Measurements from ENCODE around the gene NRG3. TPM values are rescaled to one million over a fixed set of nuclear protein-coding genes. Genes with fewer than 3 reads are reported as not detected.

Gene NRG3
- total RNA-seq, 1 donor from 2014 or later, result 2.6 TPM

DNA sequence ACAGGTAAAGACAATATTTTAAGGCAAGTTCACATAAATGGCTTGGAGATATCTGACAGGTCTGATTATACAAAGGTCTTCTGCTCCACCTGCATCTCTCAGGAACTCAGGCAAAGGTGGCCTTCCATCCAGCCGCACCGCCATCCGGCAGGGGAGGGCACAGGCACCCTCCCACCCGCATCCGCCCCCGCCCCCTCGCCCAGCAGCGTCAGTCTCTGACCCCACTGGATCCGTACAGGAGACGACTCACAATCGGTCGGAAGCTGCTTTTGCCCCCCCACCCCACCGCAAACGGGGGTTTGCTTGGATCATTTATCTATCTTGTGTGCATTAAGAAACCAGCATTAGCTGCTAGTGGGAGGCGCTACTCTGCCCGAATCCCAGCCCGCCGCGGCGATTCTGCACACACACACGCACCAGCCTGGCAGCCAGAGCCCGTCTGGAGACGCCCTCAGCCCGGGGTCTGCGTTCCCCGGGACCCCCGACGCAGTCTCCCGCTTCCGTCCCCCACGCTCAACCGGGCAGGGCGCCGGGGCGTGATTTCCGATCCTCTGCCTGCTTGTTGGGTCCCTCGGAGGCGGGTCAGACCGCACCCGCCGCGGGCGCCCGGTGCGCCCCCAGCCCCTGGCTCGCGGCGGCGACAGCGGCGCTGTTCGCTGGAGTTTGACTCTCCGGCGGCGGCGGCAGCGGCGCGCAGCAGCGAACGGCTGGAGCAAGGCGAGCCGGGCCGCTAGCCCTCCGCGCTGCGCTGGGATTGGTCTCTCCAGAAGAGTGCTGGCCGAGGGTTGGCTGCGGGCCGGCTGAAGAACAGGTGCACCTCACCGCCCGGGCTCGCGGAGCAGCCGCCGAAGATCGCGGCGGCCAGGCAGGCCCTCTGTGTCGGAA is 820 bp upstream of the NRG3 start:
- H3K27me3 ChIP-seq (ENCODE audit: low read depth), result peaks cover 42% of the 10 kb centered on the region
- H3K27ac ChIP-seq, result no peak overlapping the region
- peak; percentile 91 to 94 for ATAC-seq
- H3K4me3 ChIP-seq, result peak overlapping the region; percentile 52
- H3K36me3 ChIP-seq, result no peaks in the 10 kb centered on the region
- H3K4me1 ChIP-seq, result peaks cover 15% of the 10 kb centered on the region
- intact Hi-C loops (cut with DNase I), result no loop called here
- DNase-seq, result peak; percentile 83
- TF ChIP-seq, protein P1, sequence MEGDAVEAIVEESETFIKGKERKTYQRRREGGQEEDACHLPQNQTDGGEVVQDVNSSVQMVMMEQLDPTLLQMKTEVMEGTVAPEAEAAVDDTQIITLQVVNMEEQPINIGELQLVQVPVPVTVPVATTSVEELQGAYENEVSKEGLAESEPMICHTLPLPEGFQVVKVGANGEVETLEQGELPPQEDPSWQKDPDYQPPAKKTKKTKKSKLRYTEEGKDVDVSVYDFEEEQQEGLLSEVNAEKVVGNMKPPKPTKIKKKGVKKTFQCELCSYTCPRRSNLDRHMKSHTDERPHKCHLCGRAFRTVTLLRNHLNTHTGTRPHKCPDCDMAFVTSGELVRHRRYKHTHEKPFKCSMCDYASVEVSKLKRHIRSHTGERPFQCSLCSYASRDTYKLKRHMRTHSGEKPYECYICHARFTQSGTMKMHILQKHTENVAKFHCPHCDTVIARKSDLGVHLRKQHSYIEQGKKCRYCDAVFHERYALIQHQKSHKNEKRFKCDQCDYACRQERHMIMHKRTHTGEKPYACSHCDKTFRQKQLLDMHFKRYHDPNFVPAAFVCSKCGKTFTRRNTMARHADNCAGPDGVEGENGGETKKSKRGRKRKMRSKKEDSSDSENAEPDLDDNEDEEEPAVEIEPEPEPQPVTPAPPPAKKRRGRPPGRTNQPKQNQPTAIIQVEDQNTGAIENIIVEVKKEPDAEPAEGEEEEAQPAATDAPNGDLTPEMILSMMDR (IDR thresholded peaks at IDR 0.05), result no peak
- H3K9me3 ChIP-seq, result no peaks in the 10 kb centered on the region

DNA sequence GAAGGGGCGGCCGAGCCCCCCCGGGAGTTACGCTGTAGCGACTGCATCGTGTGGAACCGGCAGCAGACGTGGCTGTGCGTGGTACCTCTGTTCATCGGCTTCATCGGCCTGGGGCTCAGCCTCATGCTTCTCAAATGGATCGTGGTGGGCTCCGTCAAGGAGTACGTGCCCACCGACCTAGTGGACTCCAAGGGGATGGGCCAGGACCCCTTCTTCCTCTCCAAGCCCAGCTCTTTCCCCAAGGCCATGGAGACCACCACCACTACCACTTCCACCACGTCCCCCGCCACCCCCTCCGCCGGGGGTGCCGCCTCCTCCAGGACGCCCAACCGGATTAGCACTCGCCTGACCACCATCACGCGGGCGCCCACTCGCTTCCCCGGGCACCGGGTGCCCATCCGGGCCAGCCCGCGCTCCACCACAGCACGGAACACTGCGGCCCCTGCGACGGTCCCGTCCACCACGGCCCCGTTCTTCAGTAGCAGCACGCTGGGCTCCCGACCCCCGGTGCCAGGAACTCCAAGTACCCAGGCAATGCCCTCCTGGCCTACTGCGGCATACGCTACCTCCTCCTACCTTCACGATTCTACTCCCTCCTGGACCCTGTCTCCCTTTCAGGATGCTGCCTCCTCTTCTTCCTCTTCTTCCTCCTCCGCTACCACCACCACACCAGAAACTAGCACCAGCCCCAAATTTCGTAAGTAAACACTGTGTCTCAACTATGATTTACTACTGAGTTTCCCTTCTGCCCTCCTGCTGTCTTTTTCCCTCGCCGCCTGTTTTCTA is 666 bp downstream of the NRG3 start:
- ATAC-seq (peak in 1 of 2 donors; percentile 4), DNase-seq (no peak)
- no peaks in the 10 kb centered on the region for H3K9me3 ChIP-seq
- no peaks in the 10 kb centered on the region for H3K36me3 ChIP-seq
- no peak overlapping the region for H3K27ac ChIP-seq
- H3K4me1 ChIP-seq, result peaks cover 15% of the 10 kb centered on the region
- H3K4me3 ChIP-seq, result peak overlapping the region; percentile 53
- TF ChIP-seq, protein P1 (IDR thresholded peaks at IDR 0.05), result no peak
- H3K27me3 ChIP-seq (ENCODE audit: low read depth), result peaks cover 42% of the 10 kb centered on the region
- intact Hi-C loops (cut with DNase I), result no loop called here

DNA sequence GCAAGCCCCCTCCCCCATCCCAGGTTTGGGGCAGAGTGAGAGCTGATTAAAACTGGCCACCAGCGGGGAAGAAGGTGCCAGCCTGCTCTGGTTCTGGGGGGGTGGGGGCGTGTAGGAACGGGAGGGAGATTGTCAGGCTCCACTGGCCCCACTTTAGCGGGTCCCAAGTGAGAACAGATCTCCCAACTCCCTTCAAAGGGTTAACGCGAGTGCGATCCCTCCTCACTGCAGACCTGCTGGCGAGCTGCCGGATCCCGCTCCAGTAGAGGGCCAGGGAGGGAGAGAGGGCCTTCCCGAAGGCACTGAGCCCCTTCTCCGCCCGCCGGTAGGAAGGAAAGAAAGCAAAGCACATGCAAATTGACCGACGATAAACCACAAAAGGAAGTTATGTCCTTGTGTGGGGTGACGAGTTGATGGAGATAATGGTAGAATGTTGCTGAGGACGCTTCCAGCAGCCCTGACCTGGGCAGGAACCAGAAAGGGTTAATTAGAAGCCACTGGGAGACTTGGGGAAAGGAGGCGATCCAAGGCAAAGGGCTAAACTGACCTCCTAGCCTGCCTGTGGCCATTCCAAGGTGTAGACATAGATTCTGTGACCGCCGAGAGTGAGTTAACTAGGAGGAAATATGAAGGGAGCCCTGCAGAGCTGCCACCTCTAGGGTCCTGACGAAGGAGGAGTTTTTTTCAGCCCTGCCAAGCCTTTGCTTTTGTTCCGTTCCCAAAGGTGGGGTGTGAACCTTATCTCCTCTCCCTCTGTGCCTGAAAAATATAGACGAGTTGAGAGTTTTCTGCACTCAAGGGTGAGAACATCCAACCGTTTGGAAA is 1.5 kb downstream of the NRG3 start:
- Histone ChIP-seq H3K4me3 (peak overlapping the region; percentile 53), H3K27ac (no peak overlapping the region), H3K9me3 (no peaks in the 10 kb centered on the region), H3K36me3 (no peaks in the 10 kb centered on the region), H3K27me3 (ENCODE audit: low read depth) (peaks cover 42% of the 10 kb centered on the region), H3K4me1 (peaks cover 15% of the 10 kb centered on the region)
- ATAC-seq, result peak in 1 of 2 donors; percentile 16
- DNase-seq, result no peak
- intact Hi-C loops (cut with DNase I), result no loop called here
- TF ChIP-seq, protein P1 (IDR thresholded peaks at IDR 0.05), result no peak

DNA sequence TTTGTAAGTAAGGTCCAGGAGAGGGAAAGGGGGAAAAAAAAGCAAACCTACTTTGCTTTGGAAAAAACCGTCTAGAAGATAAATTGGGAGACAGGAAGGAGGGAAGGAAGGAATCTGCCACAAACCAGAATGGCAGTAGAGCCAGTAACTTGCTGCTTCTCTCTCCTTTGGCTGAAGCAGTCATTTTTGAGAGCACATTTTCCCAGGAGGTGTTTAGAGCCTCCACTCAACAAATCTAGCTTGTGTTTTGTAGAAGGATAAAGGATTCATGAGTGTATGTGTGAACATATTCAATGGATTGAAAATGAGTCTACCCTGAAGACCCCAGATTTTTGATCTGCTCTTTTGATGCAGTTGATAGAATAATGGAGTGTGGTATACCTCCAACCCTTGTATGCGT is 2.6 kb downstream of the NRG3 start:
- ATAC-seq (no peak), DNase-seq (no peak)
- TF ChIP-seq, protein P1 (IDR thresholded peaks at IDR 0.05), result no peak
- intact Hi-C loops (cut with DNase I), result no loop called here
- Histone ChIP-seq H3K36me3 (no peaks in the 10 kb centered on the region), H3K4me3 (no peak overlapping the region), H3K27ac (no peak overlapping the region), H3K27me3 (ENCODE audit: low read depth) (peaks cover 37% of the 10 kb centered on the region), H3K9me3 (no peaks in the 10 kb centered on the region), H3K4me1 (peaks cover 15% of the 10 kb centered on the region)

DNA sequence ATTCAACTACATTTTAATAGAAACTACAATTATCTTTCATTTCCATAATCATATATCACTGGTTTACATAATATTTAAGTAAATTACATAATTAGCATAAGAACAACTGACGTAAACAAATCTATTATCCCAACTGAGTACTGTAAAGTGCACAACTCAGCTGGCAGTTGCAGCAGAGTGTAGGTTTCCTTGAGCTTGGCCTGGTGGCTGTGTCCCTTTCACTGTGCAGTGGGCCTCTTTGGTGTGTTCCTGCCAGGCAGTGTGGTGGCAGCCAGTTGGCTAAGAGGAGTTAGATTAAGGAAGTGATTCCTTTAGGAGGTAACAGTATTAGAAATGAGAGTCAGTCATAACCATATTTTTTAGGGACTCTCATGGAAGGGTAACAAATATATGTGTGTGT is 7.0 kb downstream of the NRG3 start:
- TF ChIP-seq, protein P1 (IDR thresholded peaks at IDR 0.05), result no peak
- Histone ChIP-seq H3K4me3 (no peak overlapping the region), H3K27me3 (ENCODE audit: low read depth) (peaks cover under 1% of the 10 kb centered on the region), H3K27ac (no peak overlapping the region), H3K4me1 (no peaks in the 10 kb centered on the region), H3K9me3 (no peaks in the 10 kb centered on the region), H3K36me3 (no peaks in the 10 kb centered on the region)
- intact Hi-C loops (cut with DNase I), result no loop called here
- no peak for ATAC-seq
- no peak for DNase-seq
